ENCODE results near the gene HDDC3.

GRCh38 chr15:90947577-90948357, 15.4 kb upstream of the HDDC3 start:
- TF ChIP-seq CTCF (IDR thresholded peaks at IDR 0.05) (no peak), POLR2A (IDR thresholded peaks at IDR 0.05) (no peak)

Measured in lower leg skin (tissue), 3 donors.